PC-9 (cell line): ENCODE measurements around the gene CNTN1. TPM values are rescaled to one million over a fixed set of nuclear protein-coding genes. Genes with fewer than 3 reads are reported as not detected.
"Not testable (repeated sequence)": the region's sequence is repeated elsewhere in the genome, so short reads cannot be mapped to it uniquely, and the experiment has no call there.

ENCODE experiments used
- BruUV-seq: library from RNA; stranded (reverse); fragments of 400-500 nt; replicated peaks from 2 replicates; lab custom pipeline; 2021; lab: Mats Ljungman, UMichigan
- CTCF ChIA-PET: fragments of 300-600 bp; sonication (Branson Sonifier 250); formaldehyde crosslinking; loops from one replicate; lab custom pipeline; 2022; ENCODE audit warnings: antibody characterized with exemption; lab: Charles Lee
- POLR2A ChIA-PET: fragments of 300-600 bp; sonication (Branson Sonifier 250); formaldehyde crosslinking; loops from one replicate; lab custom pipeline; 2022; ENCODE audit warnings: antibody characterized with exemption; ENCODE audit not compliant: unreplicated experiment; lab: Charles Lee
- DNase-seq, 2 experiments: peaks; one replicate each; pipeline versions ENCODE4 v3.0.0 to v3.0.0-alpha.2; 2015 to 2022; ENCODE audit warnings: mixed read lengths in 1 of 2
- H2AFZ ChIP-seq: fragments of 200-600 bp; sonication (generic); 2 replicates; pipeline ENCODE4 v1.8.1; 2017; ENCODE audit warnings: antibody characterized with exemption
- H3F3A ChIP-seq: fragments of 200-600 bp; sonication (generic); 2 replicates; pipeline ENCODE4 v1.8.1; 2017; ENCODE audit warnings: antibody characterized with exemption, mild to moderate bottlenecking, low read depth; ENCODE audit not compliant: insufficient read depth
- H3K27ac ChIP-seq: fragments of 200-600 bp; sonication (generic); 2 replicates; pipeline ENCODE4 v1.6.1; 2016; ENCODE audit warnings: mixed run types
- H3K27me3 ChIP-seq: fragments of 200-600 bp; sonication (generic); 2 replicates; pipeline ENCODE4 v1.6.1; 2016; ENCODE audit warnings: low read depth, mixed run types; ENCODE audit not compliant: insufficient read depth
- H3K36me3 ChIP-seq: fragments of 200-600 bp; sonication (generic); 2 replicates; pipeline ENCODE4 v1.6.1; 2016; ENCODE audit warnings: low read depth, mixed run types
- H3K4me1 ChIP-seq: fragments of 200-600 bp; sonication (generic); replicated peaks from 2 replicates; pipeline ENCODE4 v1.6.1; 2016; ENCODE audit warnings: mixed run types; ENCODE audit not compliant: insufficient read depth
- H3K4me2 ChIP-seq: fragments of 200-600 bp; sonication (generic); 2 replicates; pipeline ENCODE4 v1.6.1; 2017; ENCODE audit warnings: mixed run types
- H3K4me3 ChIP-seq: fragments of 200-600 bp; sonication (generic); 2 replicates; pipeline ENCODE4 v1.6.1; 2016; ENCODE audit warnings: mixed run types
- H3K79me2 ChIP-seq: fragments of 200-600 bp; sonication (generic); 2 replicates; pipeline ENCODE4 v1.6.1; 2017; ENCODE audit warnings: low read depth, mixed run types
- H3K9me2 ChIP-seq: fragments of 200-600 bp; sonication (generic); 2 replicates; pipeline ENCODE4 v1.8.1; 2017; ENCODE audit warnings: mild to moderate bottlenecking; ENCODE audit not compliant: insufficient read depth
- H3K9me3 ChIP-seq: fragments of 200-600 bp; sonication (generic); 2 replicates; pipeline ENCODE4 v1.8.1; 2016; ENCODE audit warnings: low read depth; ENCODE audit not compliant: insufficient read depth
- H4K20me1 ChIP-seq: fragments of 200-600 bp; sonication (generic); 2 replicates; pipeline ENCODE4 v1.8.1; 2017; ENCODE audit not compliant: insufficient read depth
- EZH2 ChIP-seq: fragments of 200-600 bp; sonication (generic); IDR thresholded peaks from 2 replicates; pipeline ENCODE4 v1.8.0; 2017; ENCODE audit warnings: antibody characterized with exemption, low read depth
- intact Hi-C: fragments of 100-400 bp; cut with micrococcal nuclease; formaldehyde crosslinking; loops from one replicate; pipeline ENCODE4 v1.10.0; 2022; ENCODE audit not compliant: unreplicated experiment
- total RNA-seq: library from RNA; stranded (reverse); gene quantifications from 2 replicates; pipeline ENCODE4 v1.2.3, GENCODE V29; 2021
- TF ChIP-seq, protein P1 (sequence below): fragments of 200-600 bp; sonication (generic); conservative IDR thresholded peaks from 2 replicates; pipeline ENCODE4 v1.6.1; 2017; ENCODE audit warnings: mixed run types, antibody characterized with exemption, mild to moderate bottlenecking, moderate library complexity

Gene CNTN1
- total RNA-seq, 1 experiment from 2014 or later = 0.37 TPM

DNA sequence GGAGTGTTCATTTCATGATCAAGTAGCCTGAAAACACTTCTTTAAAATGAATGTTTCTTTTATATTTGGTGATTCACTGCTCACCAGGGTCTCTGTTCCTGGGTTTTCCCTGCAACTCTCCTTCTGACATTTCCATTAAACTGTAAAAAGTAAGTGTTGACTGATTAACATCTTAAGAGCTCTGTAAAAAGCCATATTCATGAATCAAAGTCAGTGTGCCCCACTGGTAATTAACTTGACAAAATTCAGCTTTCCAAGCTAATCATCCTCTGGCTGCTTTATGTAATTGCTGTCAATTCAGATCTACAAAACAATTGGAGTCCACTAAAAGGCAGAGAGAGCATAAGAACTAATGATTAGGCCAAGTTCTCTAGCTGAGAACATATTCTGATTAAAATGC, 41.6 kb downstream of the CNTN1 start:
- H3K4me3 ChIP-seq = no peak overlapping the region
- DNase-seq = no peak
- H3F3A ChIP-seq = no peaks in the 10 kb centered on the region
- ChIA-PET CTCF (no interaction called here), POLR2A (no interaction called here)
- no peaks in the 10 kb centered on the region for H4K20me1 ChIP-seq
- H3K9me3 ChIP-seq = no peaks in the 10 kb centered on the region
- H3K4me2 ChIP-seq = no peak overlapping the region
- no peaks in the 10 kb centered on the region for H3K4me1 ChIP-seq
- intact Hi-C loops = no loop called here
- no peak overlapping the region for H3K27ac ChIP-seq
- no peaks in the 10 kb centered on the region for H3K36me3 ChIP-seq
- no peaks in the 10 kb centered on the region for H3K27me3 ChIP-seq
- no peaks in the 10 kb centered on the region for H3K79me2 ChIP-seq
- H3K9me2 ChIP-seq = no peaks in the 10 kb centered on the region
- TF ChIP-seq, protein P1, sequence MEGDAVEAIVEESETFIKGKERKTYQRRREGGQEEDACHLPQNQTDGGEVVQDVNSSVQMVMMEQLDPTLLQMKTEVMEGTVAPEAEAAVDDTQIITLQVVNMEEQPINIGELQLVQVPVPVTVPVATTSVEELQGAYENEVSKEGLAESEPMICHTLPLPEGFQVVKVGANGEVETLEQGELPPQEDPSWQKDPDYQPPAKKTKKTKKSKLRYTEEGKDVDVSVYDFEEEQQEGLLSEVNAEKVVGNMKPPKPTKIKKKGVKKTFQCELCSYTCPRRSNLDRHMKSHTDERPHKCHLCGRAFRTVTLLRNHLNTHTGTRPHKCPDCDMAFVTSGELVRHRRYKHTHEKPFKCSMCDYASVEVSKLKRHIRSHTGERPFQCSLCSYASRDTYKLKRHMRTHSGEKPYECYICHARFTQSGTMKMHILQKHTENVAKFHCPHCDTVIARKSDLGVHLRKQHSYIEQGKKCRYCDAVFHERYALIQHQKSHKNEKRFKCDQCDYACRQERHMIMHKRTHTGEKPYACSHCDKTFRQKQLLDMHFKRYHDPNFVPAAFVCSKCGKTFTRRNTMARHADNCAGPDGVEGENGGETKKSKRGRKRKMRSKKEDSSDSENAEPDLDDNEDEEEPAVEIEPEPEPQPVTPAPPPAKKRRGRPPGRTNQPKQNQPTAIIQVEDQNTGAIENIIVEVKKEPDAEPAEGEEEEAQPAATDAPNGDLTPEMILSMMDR = no peak
- no peak for TF ChIP-seq EZH2
- no peak overlapping the region for H2AFZ ChIP-seq
- BruUV-seq = no TSS peak

DNA sequence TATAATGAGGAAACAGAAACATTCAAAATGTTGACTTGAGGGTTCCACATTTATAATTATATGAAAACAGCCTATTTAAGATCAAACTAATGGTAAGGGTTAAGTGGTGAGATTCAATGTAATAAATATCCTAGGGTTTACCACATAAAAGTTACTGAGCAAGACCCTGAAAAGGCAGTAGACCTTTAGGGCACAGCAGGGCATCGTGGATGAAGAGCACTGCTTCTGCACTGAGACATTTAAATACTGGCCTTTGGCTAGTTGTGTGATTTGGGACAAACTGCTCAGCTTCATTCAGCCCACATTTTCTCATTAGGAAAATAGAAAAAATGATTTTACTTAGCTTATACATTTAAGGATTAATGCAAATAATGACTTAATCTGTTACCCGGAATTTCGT, 42.0 kb downstream of the CNTN1 start:
- H3K27me3 ChIP-seq = no peaks in the 10 kb centered on the region
- H3K4me3 ChIP-seq = no peak overlapping the region
- H3K4me2 ChIP-seq = no peak overlapping the region
- H3F3A ChIP-seq = no peaks in the 10 kb centered on the region
- no peaks in the 10 kb centered on the region for H3K79me2 ChIP-seq
- H3K36me3 ChIP-seq = no peaks in the 10 kb centered on the region
- CTCF ChIA-PET = no interaction called here
- intact Hi-C loops = no loop called here
- BruUV-seq = no TSS peak
- H3K27ac ChIP-seq = no peak overlapping the region
- no peaks in the 10 kb centered on the region for H3K4me1 ChIP-seq
- no peak for DNase-seq
- POLR2A ChIA-PET = no interaction called here
- no peaks in the 10 kb centered on the region for H4K20me1 ChIP-seq
- no peak overlapping the region for H2AFZ ChIP-seq
- no peaks in the 10 kb centered on the region for H3K9me3 ChIP-seq
- TF ChIP-seq EZH2 = no peak
- TF ChIP-seq, protein P1 = no peak
- H3K9me2 ChIP-seq = no peaks in the 10 kb centered on the region

DNA sequence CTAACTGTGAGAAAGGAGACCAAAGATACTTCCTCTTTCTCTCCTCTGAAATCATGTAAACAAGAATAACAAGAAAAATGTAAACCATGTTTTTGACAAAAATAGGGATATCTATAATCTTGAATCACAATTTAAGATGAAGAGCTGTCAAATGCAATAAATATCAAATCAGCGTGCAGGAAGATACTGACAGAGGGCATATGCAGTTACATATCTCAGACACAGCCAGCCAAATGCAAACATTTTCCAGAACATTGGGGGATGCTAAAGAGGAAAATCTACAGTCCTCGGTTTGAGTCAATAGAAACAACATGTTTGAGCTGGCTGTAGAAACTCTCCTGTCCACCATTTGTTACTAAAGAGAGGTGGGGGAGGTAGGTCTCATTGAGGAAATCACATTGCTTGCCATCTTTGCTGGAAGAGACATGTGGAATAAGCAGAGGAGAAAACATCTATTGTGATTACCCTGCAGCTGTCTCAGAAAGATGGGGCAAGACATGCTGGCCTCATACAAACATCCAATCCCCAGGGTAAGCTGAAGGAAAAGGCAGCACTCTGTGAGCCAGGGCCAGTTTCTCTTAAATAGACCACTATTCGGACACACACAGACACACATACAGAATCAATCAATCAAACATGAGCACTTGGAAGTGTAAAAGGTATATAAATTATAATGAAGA, 43.5 kb downstream of the CNTN1 start:
- Histone ChIP-seq H3K9me3 (no peaks in the 10 kb centered on the region), H2AFZ (no peak overlapping the region), H3F3A (no peaks in the 10 kb centered on the region), H3K4me1 (no peaks in the 10 kb centered on the region), H3K79me2 (no peaks in the 10 kb centered on the region), H3K27me3 (no peaks in the 10 kb centered on the region), H3K4me2 (no peak overlapping the region), H3K36me3 (no peaks in the 10 kb centered on the region), H3K9me2 (no peaks in the 10 kb centered on the region), H3K4me3 (no peak overlapping the region), H4K20me1 (no peaks in the 10 kb centered on the region), H3K27ac (no peak overlapping the region)
- ChIA-PET CTCF (no interaction called here), POLR2A (no interaction called here)
- TF ChIP-seq EZH2 = no peak
- TF ChIP-seq, protein P1 = no peak
- no TSS peak for BruUV-seq
- intact Hi-C loops = no loop called here
- DNase-seq = no peak

DNA sequence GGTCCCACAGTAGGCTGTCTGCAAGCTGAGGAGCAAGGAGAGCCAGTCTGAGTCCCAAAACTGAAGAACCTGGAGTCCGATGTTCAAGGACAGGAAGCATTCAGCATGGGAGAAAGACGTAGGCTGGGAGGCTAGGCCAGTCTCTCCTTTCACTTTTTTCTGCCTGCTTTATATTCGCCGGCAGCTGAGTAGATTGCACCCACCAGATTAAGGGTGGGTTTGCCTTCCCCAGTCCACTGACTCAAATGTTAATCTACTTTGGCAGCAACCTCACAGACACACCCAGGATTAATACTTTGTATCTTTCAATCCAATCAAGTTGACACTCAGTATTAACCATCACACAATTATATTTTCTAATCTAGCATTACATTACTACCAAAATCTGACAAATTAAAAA, 45.2 kb downstream of the CNTN1 start:
- H3K36me3 ChIP-seq, intact Hi-C loops, CTCF ChIA-PET, H3K9me3 ChIP-seq, H3K27ac ChIP-seq, H4K20me1 ChIP-seq, H3K27me3 ChIP-seq, H3F3A ChIP-seq, H3K4me3 ChIP-seq, H3K9me2 ChIP-seq, H2AFZ ChIP-seq, POLR2A ChIA-PET, H3K79me2 ChIP-seq, DNase-seq, H3K4me2 ChIP-seq, BruUV-seq, H3K4me1 ChIP-seq: not testable (repeated sequence)
